ENCODE measurements around the gene MFSD12.

Gene MFSD12

GRCh38 chr19:3548606-3549005, 8.8 kb downstream of the MFSD12 start:
- peak overlapping the region; percentile 96 for H3K27ac ChIP-seq

DNA sequence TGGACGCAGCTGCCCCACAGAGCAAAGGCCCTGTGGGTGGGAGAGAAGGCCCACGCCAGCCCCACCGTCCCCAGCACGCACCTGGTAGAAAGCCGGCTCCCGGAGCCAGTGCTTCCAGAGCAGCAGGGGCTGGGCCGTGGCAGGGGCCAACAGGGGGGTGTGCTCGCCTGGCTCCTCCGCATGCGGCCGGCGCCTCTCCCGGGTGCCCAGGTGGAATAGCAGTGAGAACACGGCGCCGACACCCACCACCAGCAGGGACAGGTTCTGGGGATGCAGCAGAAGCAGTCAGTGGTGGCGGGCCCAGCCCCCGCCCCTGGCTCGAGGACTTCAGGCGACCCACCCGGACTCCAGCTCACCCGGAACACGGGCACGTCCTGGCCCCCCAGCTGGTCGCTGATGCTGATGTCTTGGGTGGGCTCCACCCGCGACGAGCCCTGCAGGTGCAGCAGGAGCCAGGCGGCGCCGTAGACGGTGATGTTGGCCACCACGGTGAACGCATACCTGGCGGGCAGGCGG, 9.6 kb downstream of the MFSD12 start:
- H3K27ac ChIP-seq = peak overlapping the region; percentile 96
- H3K4me3 ChIP-seq (ENCODE audit: low read depth in 1 of 2, low read length in 1 of 2) = peak overlapping the region; percentile 50 to 52
- peaks cover 38 to 44% of the 10 kb centered on the region in 2 experiments for H3K4me1 ChIP-seq (ENCODE audit: control insufficient read depth in 1 of 2, insufficient read depth in 1 of 2, low read depth in 1 of 2, low read length in 1 of 2)
- H3K9me3 ChIP-seq = no peaks in the 10 kb centered on the region
- TF ChIP-seq, protein P1, sequence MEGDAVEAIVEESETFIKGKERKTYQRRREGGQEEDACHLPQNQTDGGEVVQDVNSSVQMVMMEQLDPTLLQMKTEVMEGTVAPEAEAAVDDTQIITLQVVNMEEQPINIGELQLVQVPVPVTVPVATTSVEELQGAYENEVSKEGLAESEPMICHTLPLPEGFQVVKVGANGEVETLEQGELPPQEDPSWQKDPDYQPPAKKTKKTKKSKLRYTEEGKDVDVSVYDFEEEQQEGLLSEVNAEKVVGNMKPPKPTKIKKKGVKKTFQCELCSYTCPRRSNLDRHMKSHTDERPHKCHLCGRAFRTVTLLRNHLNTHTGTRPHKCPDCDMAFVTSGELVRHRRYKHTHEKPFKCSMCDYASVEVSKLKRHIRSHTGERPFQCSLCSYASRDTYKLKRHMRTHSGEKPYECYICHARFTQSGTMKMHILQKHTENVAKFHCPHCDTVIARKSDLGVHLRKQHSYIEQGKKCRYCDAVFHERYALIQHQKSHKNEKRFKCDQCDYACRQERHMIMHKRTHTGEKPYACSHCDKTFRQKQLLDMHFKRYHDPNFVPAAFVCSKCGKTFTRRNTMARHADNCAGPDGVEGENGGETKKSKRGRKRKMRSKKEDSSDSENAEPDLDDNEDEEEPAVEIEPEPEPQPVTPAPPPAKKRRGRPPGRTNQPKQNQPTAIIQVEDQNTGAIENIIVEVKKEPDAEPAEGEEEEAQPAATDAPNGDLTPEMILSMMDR (IDR thresholded peaks at IDR 0.05) = no peak
- H3K27me3 ChIP-seq = no peaks in the 10 kb centered on the region
- H3K36me3 ChIP-seq = peaks cover 44% of the 10 kb centered on the region

More at GRCh38 chr19:3548606-3549005, 8.8 kb downstream of the MFSD12 start:
- Histone ChIP-seq H3K4me1 (ENCODE audit: control insufficient read depth in 1 of 2, insufficient read depth in 1 of 2, low read depth in 1 of 2, low read length in 1 of 2) (peaks cover 43 to 51% of the 10 kb centered on the region in 2 experiments), H3K9me3 (no peaks in the 10 kb centered on the region), H3K27me3 (no peaks in the 10 kb centered on the region), H3K36me3 (peaks cover 36% of the 10 kb centered on the region), H3K4me3 (ENCODE audit: low read depth in 1 of 2, low read length in 1 of 2) (peak overlapping the region; percentile 50 to 52)
- TF ChIP-seq, protein P1 (IDR thresholded peaks at IDR 0.05) = no peak

GRCh38 chr19:3547301-3547731, 10.1 kb downstream of the MFSD12 start:
- H3K36me3 ChIP-seq = peaks cover 46% of the 10 kb centered on the region
- no peak overlapping the region for H3K4me3 ChIP-seq (ENCODE audit: low read depth in 1 of 2, low read length in 1 of 2)
- TF ChIP-seq, protein P1 (IDR thresholded peaks at IDR 0.05) = peak; percentile 54
- H3K27ac ChIP-seq = peak overlapping the region; percentile 96
- no peaks in the 10 kb centered on the region for H3K9me3 ChIP-seq
- H3K4me1 ChIP-seq (ENCODE audit: control insufficient read depth in 1 of 2, insufficient read depth in 1 of 2, low read depth in 1 of 2, low read length in 1 of 2) = peaks cover 34 to 40% of the 10 kb centered on the region in 2 experiments
- H3K27me3 ChIP-seq = no peaks in the 10 kb centered on the region

- Histone ChIP-seq H3K4me3 (ENCODE audit: low read depth in 1 of 2, low read length in 1 of 2) (no peak overlapping the region), H3K27me3 (no peaks in the 10 kb centered on the region), H3K4me1 (ENCODE audit: control insufficient read depth in 1 of 2, insufficient read depth in 1 of 2, low read depth in 1 of 2, low read length in 1 of 2) (peaks cover 34 to 40% of the 10 kb centered on the region in 2 experiments), H3K9me3 (no peaks in the 10 kb centered on the region), H3K36me3 (peaks cover 46% of the 10 kb centered on the region), H3K27ac (peak overlapping the region; percentile 64)
- TF ChIP-seq, protein P1 (IDR thresholded peaks at IDR 0.05) = no peak
Observed at GRCh38 chr19:3546119-3546518, 11.3 kb downstream of the MFSD12 start.

- peaks cover 46% of the 10 kb centered on the region for H3K36me3 ChIP-seq
- TF ChIP-seq, protein P1 (IDR thresholded peaks at IDR 0.05) = no peak
- no peaks in the 10 kb centered on the region for H3K9me3 ChIP-seq
- no peaks in the 10 kb centered on the region for H3K27me3 ChIP-seq
- H3K4me3 ChIP-seq (ENCODE audit: low read depth in 1 of 2, low read length in 1 of 2) = no peak overlapping the region
- H3K4me1 ChIP-seq (ENCODE audit: control insufficient read depth in 1 of 2, insufficient read depth in 1 of 2, low read depth in 1 of 2, low read length in 1 of 2) = peaks cover 34 to 40% of the 10 kb centered on the region in 2 experiments
- peak overlapping the region; percentile 64 for H3K27ac ChIP-seq
Observed at GRCh38 chr19:3545669-3546034, 11.7 kb downstream of the MFSD12 start.

All from neutrophil (primary cell).